ENCODE measurements around the gene U2AF2.
A peak's percentile ranks its signal among the peaks of the same experiment; 100 is the strongest.

Gene U2AF2

GRCh38 chr19:55643887-55644176 is 11.0 kb upstream of the U2AF2 start:
- no peak for DNase-seq (ENCODE audit: low read depth)

- DNase-seq (ENCODE audit: low read depth) = no peak
Measured at GRCh38 chr19:55644191-55644833, 10.5 kb upstream of the U2AF2 start.

- DNase-seq (ENCODE audit: low read depth) = no peak
Measured at GRCh38 chr19:55644842-55645511, 9.9 kb upstream of the U2AF2 start.

GRCh38 chr19:55645512-55645881 is 9.3 kb upstream of the U2AF2 start:
- no peak for DNase-seq (ENCODE audit: low read depth)

- DNase-seq (ENCODE audit: low read depth) = no peak
Measured at GRCh38 chr19:55646889-55647731, 7.7 kb upstream of the U2AF2 start.

GRCh38 chr19:55647732-55648584 is 6.9 kb upstream of the U2AF2 start, which contains the start of gene CCDC106:
TSS of gene CCDC106 (plus strand) at chr19:55648212. CDS start at chr19:55649047, 835 bp downstream.
- no peak for DNase-seq (ENCODE audit: low read depth)

GRCh38 chr19:55648585-55649267 is 6.1 kb upstream of the U2AF2 start:
- DNase-seq (ENCODE audit: low read depth) = no peak

GRCh38 chr19:55649268-55650125 is 5.3 kb upstream of the U2AF2 start:
- DNase-seq (ENCODE audit: low read depth) = no peak

GRCh38 chr19:55650126-55650557 is 4.7 kb upstream of the U2AF2 start:
- DNase-seq (ENCODE audit: low read depth) = no peak

GRCh38 chr19:55650602-55651230 is 4.1 kb upstream of the U2AF2 start:
- DNase-seq (ENCODE audit: low read depth) = no peak

- DNase-seq (ENCODE audit: low read depth) = no peak
Measured at GRCh38 chr19:55651236-55651635, 3.6 kb upstream of the U2AF2 start.

- DNase-seq (ENCODE audit: low read depth) = no peak
Measured at GRCh38 chr19:55652311-55653128, 2.3 kb upstream of the U2AF2 start.

GRCh38 chr19:55653651-55654322 is 1.0 kb upstream of the U2AF2 start:
- DNase-seq (ENCODE audit: low read depth) = peak; percentile 99

- peak; percentile 100 for DNase-seq (ENCODE audit: low read depth)
Measured at GRCh38 chr19:55654323-55654867, 440 bp upstream of the U2AF2 start.

GRCh38 chr19:55655648-55656040 is 809 bp downstream of the U2AF2 start:
- DNase-seq (ENCODE audit: low read depth) = no peak

GRCh38 chr19:55656552-55656951 is 1.7 kb downstream of the U2AF2 start:
- DNase-seq (ENCODE audit: low read depth) = no peak

- DNase-seq (ENCODE audit: low read depth) = no peak
Measured at GRCh38 chr19:55656988-55657747, 2.3 kb downstream of the U2AF2 start.
